Kidney epithelial cell (primary cell): ENCODE data around the gene LGMN. TPM values are rescaled to one million over a fixed set of nuclear protein-coding genes. Genes with fewer than 3 reads are reported as not detected.
A peak's percentile ranks its signal among the peaks of the same experiment; 100 is the strongest.

ENCODE experiments used
- DNase-seq: peaks from one replicate; pipeline ENCODE4 v3.0.0-alpha.2; 2010; ENCODE audit warnings: low read depth
- H3K27me3 ChIP-seq: 2 replicates; pipeline ENCODE4 v1.6.0; 2011; ENCODE audit warnings: low read length; ENCODE audit not compliant: control insufficient read depth, insufficient read depth
- H3K36me3 ChIP-seq: 2 replicates; pipeline ENCODE4 v1.5.1; 2011; ENCODE audit warnings: low read length; ENCODE audit not compliant: control insufficient read depth, insufficient read depth
- H3K4me3 ChIP-seq: 2 replicates; pipeline ENCODE4 v1.5.1; 2011; ENCODE audit warnings: low read depth, mild to moderate bottlenecking, control low read depth, low read length
- total RNA-seq: library from RNA; depleted of rRNA; stranded (reverse); fragments of >200 nt; gene quantifications from 2 replicates; pipeline ENCODE4 v1.2.3, GENCODE V29; 2015
- TF ChIP-seq, protein P1 (sequence below): IDR thresholded peaks from 2 replicates; pipeline ENCODE4 v1.5.1; 2011; ENCODE audit warnings: mild to moderate bottlenecking, moderate library complexity, low read length, control low read depth, inconsistent platforms; ENCODE audit not compliant: insufficient read depth, poor library complexity, severe bottlenecking

The LGMN gene
- total RNA-seq: 56.9 and 70.0 TPM in 2 replicates

DNA sequence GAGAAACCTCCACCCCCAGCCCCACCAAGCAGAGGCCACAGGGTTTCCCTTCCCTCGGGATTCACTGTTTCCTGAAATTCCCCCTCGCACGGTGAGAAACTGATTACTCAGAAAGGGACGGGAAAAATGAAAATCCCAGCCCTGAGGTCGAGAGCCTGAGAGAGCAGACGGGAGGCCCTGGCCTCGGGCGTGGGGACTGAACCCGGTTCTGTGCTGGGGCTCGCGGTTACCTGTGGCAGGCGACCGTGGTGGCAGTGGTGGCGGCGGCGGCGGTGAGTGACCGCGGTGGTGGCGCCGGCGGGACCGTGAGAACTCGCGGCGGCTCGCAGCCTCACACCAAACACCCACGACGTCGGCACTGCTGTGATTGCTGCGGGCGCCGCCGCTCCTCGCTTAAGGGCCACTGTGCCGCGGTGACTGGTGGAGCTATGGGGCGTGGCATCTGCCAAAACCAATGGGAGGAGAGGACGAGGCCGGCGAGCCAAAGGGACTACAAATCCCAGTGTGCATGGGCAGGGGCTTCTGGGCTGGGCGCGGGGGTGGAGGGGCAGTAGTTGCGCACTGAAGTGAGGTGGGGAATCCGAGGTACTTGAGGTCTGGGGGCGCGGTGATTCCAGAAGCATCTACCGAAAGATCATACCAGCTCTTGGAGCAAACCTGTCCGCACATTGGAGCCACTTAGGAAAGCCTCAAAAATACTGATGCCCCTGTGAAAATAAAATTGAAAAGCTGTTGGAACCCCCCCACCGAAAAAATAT is at the start of gene LGMN:
TSS of gene LGMN (minus strand) at position 369 of the 758 bp plus-strand sequence. CDS start 15,841 bp downstream, outside the sequence.
- Histone ChIP-seq H3K4me3 (peak within 1 kb of the TSS; percentile 69), H3K27me3 (no peaks in the 10 kb centered on the region), H3K36me3 (no peaks in the 10 kb centered on the region)
- TF ChIP-seq, protein P1, sequence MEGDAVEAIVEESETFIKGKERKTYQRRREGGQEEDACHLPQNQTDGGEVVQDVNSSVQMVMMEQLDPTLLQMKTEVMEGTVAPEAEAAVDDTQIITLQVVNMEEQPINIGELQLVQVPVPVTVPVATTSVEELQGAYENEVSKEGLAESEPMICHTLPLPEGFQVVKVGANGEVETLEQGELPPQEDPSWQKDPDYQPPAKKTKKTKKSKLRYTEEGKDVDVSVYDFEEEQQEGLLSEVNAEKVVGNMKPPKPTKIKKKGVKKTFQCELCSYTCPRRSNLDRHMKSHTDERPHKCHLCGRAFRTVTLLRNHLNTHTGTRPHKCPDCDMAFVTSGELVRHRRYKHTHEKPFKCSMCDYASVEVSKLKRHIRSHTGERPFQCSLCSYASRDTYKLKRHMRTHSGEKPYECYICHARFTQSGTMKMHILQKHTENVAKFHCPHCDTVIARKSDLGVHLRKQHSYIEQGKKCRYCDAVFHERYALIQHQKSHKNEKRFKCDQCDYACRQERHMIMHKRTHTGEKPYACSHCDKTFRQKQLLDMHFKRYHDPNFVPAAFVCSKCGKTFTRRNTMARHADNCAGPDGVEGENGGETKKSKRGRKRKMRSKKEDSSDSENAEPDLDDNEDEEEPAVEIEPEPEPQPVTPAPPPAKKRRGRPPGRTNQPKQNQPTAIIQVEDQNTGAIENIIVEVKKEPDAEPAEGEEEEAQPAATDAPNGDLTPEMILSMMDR: no peak
- DNase-seq: peak; percentile 78

DNA sequence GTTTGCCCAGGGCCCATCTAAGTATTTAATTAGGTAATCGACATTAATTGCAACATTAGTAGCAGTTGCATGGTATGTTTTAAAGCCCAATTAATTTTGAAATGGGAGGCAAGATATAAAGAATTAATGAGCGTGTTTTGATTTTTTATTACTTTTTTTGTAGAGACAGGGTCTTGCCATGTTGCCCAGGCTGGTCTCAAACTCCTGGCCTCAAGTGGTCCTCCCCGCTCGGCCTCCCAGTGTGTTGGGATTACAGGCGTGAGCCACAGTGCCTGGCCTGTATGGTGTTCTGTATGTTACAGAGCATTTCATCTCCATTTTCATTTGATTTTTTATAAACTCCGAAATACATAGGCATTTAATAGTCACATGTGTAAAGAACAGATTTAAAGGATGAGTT is 46.5 kb upstream of the LGMN start:
- DNase-seq: no peak
- peak overlapping the region; percentile 93 for H3K4me3 ChIP-seq
- TF ChIP-seq, protein P1: no peak
- no peaks in the 10 kb centered on the region for H3K27me3 ChIP-seq
- no peaks in the 10 kb centered on the region for H3K36me3 ChIP-seq

DNA sequence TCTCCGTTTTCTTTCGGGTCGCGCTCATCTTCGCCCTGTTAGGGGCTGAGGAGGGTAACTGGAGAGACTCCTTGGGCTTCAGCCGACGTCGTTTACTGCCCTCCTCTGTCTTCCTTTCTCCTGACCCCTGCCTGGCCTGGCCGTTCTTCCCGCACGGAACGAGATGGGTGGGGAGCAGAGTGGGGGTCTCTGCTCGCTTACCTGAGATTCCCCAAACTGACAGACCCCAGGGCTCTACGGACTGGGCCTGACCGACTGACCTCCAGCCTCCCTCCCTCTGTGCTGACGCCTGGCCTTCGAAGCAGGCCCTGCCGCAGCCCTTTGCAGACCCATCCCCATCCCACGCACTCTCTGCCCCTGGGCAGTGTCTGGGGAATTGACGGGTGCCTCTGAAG is 46.1 kb upstream of the LGMN start:
- peak overlapping the region; percentile 93 for H3K4me3 ChIP-seq
- H3K36me3 ChIP-seq: no peaks in the 10 kb centered on the region
- DNase-seq: no peak
- no peaks in the 10 kb centered on the region for H3K27me3 ChIP-seq
- TF ChIP-seq, protein P1: no peak

DNA sequence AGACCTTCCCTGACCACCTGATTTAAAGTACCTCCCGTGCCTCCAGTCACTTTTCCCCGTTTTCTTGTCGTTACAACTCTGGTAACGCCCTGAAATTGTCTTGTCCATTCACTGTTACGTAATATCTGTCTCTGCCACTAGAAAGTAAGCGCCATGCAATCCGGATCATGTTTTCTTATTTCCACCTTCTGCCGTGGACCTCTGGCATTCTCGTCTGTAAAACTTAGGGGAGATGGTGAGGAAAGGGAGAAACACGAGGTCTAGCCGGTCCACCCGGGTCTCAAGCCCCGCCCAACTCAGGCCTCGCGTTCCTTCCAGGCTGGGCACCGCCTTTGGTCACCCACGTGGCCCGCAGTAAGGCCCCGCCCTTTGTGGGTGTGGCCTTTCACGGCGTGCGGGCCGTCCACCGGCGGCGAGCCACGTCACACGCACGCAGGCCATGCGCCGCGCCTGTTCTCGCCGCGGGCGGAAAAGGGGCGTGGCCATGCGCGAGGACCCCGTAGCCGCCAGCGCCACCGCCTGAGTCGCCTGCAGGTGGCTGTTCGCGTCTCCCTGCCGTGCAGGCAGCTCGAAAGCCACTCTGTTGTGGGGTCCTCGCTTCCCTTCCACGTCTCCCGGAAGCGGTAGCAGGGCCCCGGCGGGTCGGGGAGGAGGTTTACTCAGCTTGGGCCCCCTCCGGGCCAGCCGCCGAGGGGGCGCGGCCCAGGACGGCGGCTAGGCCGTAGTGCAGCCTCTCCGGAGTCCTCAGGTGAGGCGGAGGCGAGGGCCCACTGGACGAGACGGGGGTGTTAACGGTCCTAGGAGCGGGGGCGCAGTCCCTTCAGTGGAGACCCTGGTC is 45.5 kb upstream of the LGMN start, which contains the start of gene GOLGA5:
TSS of gene GOLGA5 (plus strand) at position 597 of the 838 bp plus-strand sequence. CDS start 3,133 bp downstream, outside the sequence.
- TF ChIP-seq, protein P1: no peak
- H3K36me3 ChIP-seq: no peaks in the 10 kb centered on the region
- H3K4me3 ChIP-seq: peak within 1 kb of the TSS; percentile 93

DNA sequence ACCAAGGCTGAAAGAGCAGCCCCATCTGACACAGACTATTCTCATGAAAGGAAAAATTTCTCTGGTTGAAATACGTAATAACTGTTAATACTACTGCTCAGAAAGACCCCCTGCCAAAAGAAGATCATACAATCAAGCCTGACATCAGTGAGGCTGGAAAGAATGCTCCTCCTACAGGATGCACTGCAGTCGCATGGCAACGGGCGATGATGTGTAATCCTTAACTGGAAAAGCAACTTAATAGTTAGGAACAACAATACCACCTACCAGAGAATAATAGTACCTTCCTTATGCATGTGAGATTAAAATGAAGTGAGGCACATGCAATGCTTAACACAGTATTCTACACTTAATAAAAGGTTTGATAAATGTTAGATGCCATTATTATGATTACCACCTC is 44.5 kb upstream of the LGMN start:
- TF ChIP-seq, protein P1: no peak
- Histone ChIP-seq H3K4me3 (no peak overlapping the region), H3K36me3 (no peaks in the 10 kb centered on the region), H3K27me3 (no peaks in the 10 kb centered on the region)
- no peak for DNase-seq

More for the DNA sequence above, 45.5 kb upstream of the LGMN start, which contains the start of gene GOLGA5:
- peak; percentile 73 for DNase-seq
- H3K27me3 ChIP-seq: no peaks in the 10 kb centered on the region
